Hematopoietic multipotent progenitor cell treated with erythropoietin and hydrocortisone succinate and interleukin-3 and kit ligand, for 4 days (in vitro differentiated cells): ENCODE data around the gene ZDHHC13.

Experiments used
- DNase-seq: peaks from one replicate; pipeline ENCODE4 v3.0.0-alpha.2; 2015

ZDHHC13 gene

GRCh38 chr11:19208959-19209546 lies 92.1 kb downstream of the ZDHHC13 start:
- DNase-seq, result peak; percentile 32

GRCh38 chr11:19209617-19210370 lies 92.8 kb downstream of the ZDHHC13 start:
- DNase-seq, result no peak

- peak; percentile 52 for DNase-seq
Observed at GRCh38 chr11:19216021-19216420, 99.1 kb downstream of the ZDHHC13 start.

- DNase-seq, result no peak
Observed at GRCh38 chr11:19216709-19217374, 99.9 kb downstream of the ZDHHC13 start.

GRCh38 chr11:19218216-19218615 lies 101.2 kb downstream of the ZDHHC13 start:
- DNase-seq, result no peak

GRCh38 chr11:19218786-19219460 lies 102.0 kb downstream of the ZDHHC13 start:
- no peak for DNase-seq

GRCh38 chr11:19220903-19221724 lies 104.1 kb downstream of the ZDHHC13 start:
- no peak for DNase-seq

- no peak for DNase-seq
Observed at GRCh38 chr11:19225123-19225522, 108.2 kb downstream of the ZDHHC13 start.

GRCh38 chr11:19225581-19225980 lies 108.6 kb downstream of the ZDHHC13 start:
- DNase-seq, result no peak
